HCT116 (cell line): ENCODE measurements around the gene WNT3A. TPM values are rescaled to one million over a fixed set of nuclear protein-coding genes. Genes with fewer than 3 reads are reported as not detected.

Experiments used
- ATAC-seq: fragments of 200-7000 bp; cut with Tn5 transposase; 2 replicates; pipeline ENCODE4 v1.9.1; 2020; ENCODE audit warnings: mild to moderate bottlenecking, moderate library complexity
- BruUV-seq: library from RNA; stranded (reverse); fragments of 400-500 nt; replicated peaks from 2 replicates; lab custom pipeline; 2021; lab: Mats Ljungman, UMichigan
- CTCF ChIA-PET: fragments of 300-600 bp; sonication (Branson Sonifier 250); formaldehyde crosslinking; loops from one replicate; lab custom pipeline; 2021; ENCODE audit warnings: antibody characterized with exemption; lab: Charles Lee
- POLR2A ChIA-PET: fragments of 300-600, 350-600 bp; sonication (Branson Sonifier 250); formaldehyde crosslinking; loops from one replicate; lab custom pipeline; 2021; ENCODE audit warnings: antibody characterized with exemption; lab: Charles Lee
- RAD21 ChIA-PET, 2 experiments: fragments of 300-600 bp; sonication (Branson Sonifier 250); formaldehyde crosslinking; loops; one replicate each; lab custom pipeline; 2023; ENCODE audit warnings: low total read pairs in 2 of 2; ENCODE audit not compliant: uncharacterized antibody in 2 of 2, unreplicated experiment in 2 of 2, low non-redundant PET in 1 of 2; lab: Charles Lee
- DNase-seq: peaks from one replicate; pipeline ENCODE4 v3.0.0-alpha.2; 2010; ENCODE audit warnings: low read depth, low spot score
- H2AFZ ChIP-seq: fragments of 200-600 bp; shearing (Covaris generic), sonication (generic); 2 replicates; pipeline ENCODE4 v1.6.1; 2017; ENCODE audit warnings: low read depth, mixed run types, mixed read lengths, antibody characterized with exemption, low read length; ENCODE audit not compliant: poor library complexity, severe bottlenecking
- H3K27ac ChIP-seq: 2 replicates; pipeline ENCODE4 v1.5.1; 2012; ENCODE audit warnings: low read depth, low read length
- H3K27me3 ChIP-seq: fragments of 200-600 bp; sonication (generic); 2 replicates; pipeline ENCODE4 v1.6.1; 2016; ENCODE audit warnings: mixed run types, low read length, mixed read lengths; ENCODE audit not compliant: insufficient read depth
- H3K36me3 ChIP-seq, 2 experiments: fragments of 200-500 bp in 1 of 2; fragments of 200-600 bp in 1 of 2; sonication (Bioruptor generic) in 1 of 2; sonication (generic) in 1 of 2; 2 replicates each; pipeline versions ENCODE4 v1.5.1 to v1.6.1; 2014 to 2016; ENCODE audit warnings: low read length in 2 of 2, inconsistent platforms in 1 of 2, mixed read lengths in 1 of 2, mixed run types in 1 of 2; ENCODE audit not compliant: insufficient read depth in 2 of 2, control insufficient read depth in 1 of 2
- H3K4me1 ChIP-seq, 2 experiments: fragments of 200-600 bp in 1 of 2; sonication (generic) in 1 of 2; 2 replicates each; pipeline versions ENCODE4 v1.5.1 to v1.6.1; 2012 to 2017; ENCODE audit warnings: low read length in 2 of 2, inconsistent platforms in 1 of 2, mild to moderate bottlenecking in 1 of 2, mixed read lengths in 1 of 2, mixed run types in 1 of 2, moderate library complexity in 1 of 2; ENCODE audit not compliant: insufficient read depth in 2 of 2, control insufficient read depth in 1 of 2
- H3K4me2 ChIP-seq: fragments of 200-600 bp; sonication (generic); 2 replicates; pipeline ENCODE4 v1.6.1; 2017; ENCODE audit warnings: mixed run types, low read length, mixed read lengths
- H3K4me3 ChIP-seq, 2 experiments: fragments of 200-600 bp in 1 of 2; sonication (generic) in 1 of 2; replicated peaks in 1 of 2; 2 replicates each; pipeline ENCODE4 v1.5.1; 2011 to 2016; ENCODE audit warnings: low read length in 2 of 2, control low read depth in 1 of 2, low read depth in 1 of 2, mild to moderate bottlenecking in 1 of 2, mixed read lengths in 1 of 2, mixed run types in 1 of 2
- H3K79me2 ChIP-seq: fragments of 200-600 bp; sonication (generic); 2 replicates; pipeline ENCODE4 v1.6.1; 2017; ENCODE audit warnings: mild to moderate bottlenecking, mixed run types, low read length, moderate library complexity, mixed read lengths; ENCODE audit not compliant: insufficient read depth
- H3K9ac ChIP-seq: fragments of 200-600 bp; sonication (generic); 2 replicates; pipeline ENCODE4 v1.6.1; 2016; ENCODE audit warnings: low read length, mixed read lengths
- H3K9me2 ChIP-seq: fragments of 200-600 bp; sonication (generic), shearing (Covaris generic); 2 replicates; pipeline ENCODE4 v1.6.1; 2017; ENCODE audit warnings: mixed run types, mild to moderate bottlenecking, moderate library complexity; ENCODE audit not compliant: insufficient read depth
- H3K9me3 ChIP-seq, 2 experiments: fragments of 200-500 bp in 1 of 2; fragments of 200-600 bp in 1 of 2; sonication (Bioruptor generic) in 1 of 2; sonication (generic) in 1 of 2; 2 replicates each; pipeline ENCODE4 v1.6.1; 2014 to 2017; ENCODE audit warnings: low read length in 2 of 2, mixed read lengths in 2 of 2, inconsistent platforms in 1 of 2, low read depth in 1 of 2, mild to moderate bottlenecking in 1 of 2, mixed run types in 1 of 2, moderate library complexity in 1 of 2; ENCODE audit not compliant: control insufficient read depth in 1 of 2, insufficient read depth in 1 of 2
- H4K20me1 ChIP-seq: fragments of 200-600 bp; sonication (generic), shearing (Covaris generic); 2 replicates; pipeline ENCODE4 v1.6.1; 2017; ENCODE audit warnings: mixed run types, mild to moderate bottlenecking, moderate library complexity; ENCODE audit not compliant: insufficient read depth
- CTCF ChIP-seq, 3 experiments: fragments of 200-600 bp in 1 of 3; sonication (generic) in 1 of 3; IDR thresholded peaks in 2 of 3; conservative IDR thresholded peaks in 1 of 3; 2 replicates each; pipeline ENCODE4 v1.5.1; 2012 to 2017; ENCODE audit warnings: low read depth in 2 of 3, low read length in 2 of 3, antibody characterized with exemption in 1 of 3, borderline replicate concordance in 1 of 3, control low read depth in 1 of 3, mild to moderate bottlenecking in 1 of 3, mixed read lengths in 1 of 3, mixed run types in 1 of 3, moderate library complexity in 1 of 3; ENCODE audit not compliant: insufficient read depth in 1 of 3
- EZH2phosphoT487 ChIP-seq: fragments of 200-600 bp; IDR thresholded peaks from 2 replicates; pipeline ENCODE4 v1.6.1; 2018; ENCODE audit warnings: antibody characterized with exemption, borderline replicate concordance
- FOSL1 ChIP-seq: IDR thresholded peaks from 2 replicates; pipeline ENCODE4 v1.6.1; 2012; ENCODE audit warnings: low read depth
- MAX ChIP-seq: IDR thresholded peaks from 2 replicates; pipeline ENCODE4 v1.6.1; 2012
- REST ChIP-seq: IDR thresholded peaks from 2 replicates; pipeline ENCODE4 v1.6.1; 2012; ENCODE audit warnings: low read depth
- SIN3A ChIP-seq: IDR thresholded peaks from 2 replicates; pipeline ENCODE4 v1.6.1; 2012; ENCODE audit warnings: low read depth
- ZBTB33 ChIP-seq: IDR thresholded peaks from 2 replicates; pipeline ENCODE4 v1.6.1; 2011; ENCODE audit warnings: mild to moderate bottlenecking, low read length, moderate library complexity; ENCODE audit not compliant: insufficient replicate concordance; ENCODE audit errors: extremely low read depth
- ZFX ChIP-seq: fragments of 450-650 bp; IDR thresholded peaks from 2 replicates; pipeline ENCODE4 v1.6.1; 2017
- ZNF274 ChIP-seq: fragments of 200-500 bp; sonication (Bioruptor generic); IDR thresholded peaks from 2 replicates; pipeline ENCODE4 v1.6.1; 2014; ENCODE audit warnings: mild to moderate bottlenecking, low read depth, low read length, inconsistent platforms
- intact Hi-C: fragments of 100-400 bp; cut with micrococcal nuclease; formaldehyde crosslinking; loops from 2 replicates; pipeline ENCODE4 v1.10.0; 2022
- total RNA-seq: library from RNA; stranded (reverse); gene quantifications from one replicate; pipeline ENCODE4 v1.2.1, GENCODE V29; 2021; ENCODE audit not compliant: unreplicated experiment

WNT3A gene
- total RNA-seq, 1 experiment from 2014 or later: 3.7 TPM

GRCh38 chr1:228000416-228000815 lies 6.4 kb upstream of the WNT3A start (continued):
- no peak for TF ChIP-seq CTCF (IDR thresholded peaks at IDR 0.05 in 2 of 3, conservative IDR thresholded peaks at IDR 0.05 in 1 of 3; ENCODE audit: borderline replicate concordance in 1 of 3, insufficient read depth in 1 of 3, low read depth in 2 of 3, low read length in 2 of 3)

GRCh38 chr1:228000836-228001563 lies 5.8 kb upstream of the WNT3A start:
- no peak for DNase-seq
- Histone ChIP-seq H3K36me3 (no peaks in the 10 kb centered on the region), H3K79me2 (no peaks in the 10 kb centered on the region), H3K4me2 (no peak overlapping the region), H3K27ac (no peak overlapping the region), H2AFZ (no peak overlapping the region), H3K9ac (no peak overlapping the region), H3K27me3 (no peaks in the 10 kb centered on the region), H3K9me3 (peaks cover 0 to 7% of the 10 kb centered on the region in 2 experiments; a peak in 1 of 4 replicates), H3K4me1 (no peaks in the 10 kb centered on the region), H4K20me1 (no peaks in the 10 kb centered on the region), H3K9me2 (no peaks in the 10 kb centered on the region), H3K4me3 (no peak overlapping the region)
- no peak for TF ChIP-seq EZH2phosphoT487
- TF ChIP-seq MAX: no peak
- no peak for TF ChIP-seq REST
- no peak for TF ChIP-seq FOSL1
- no peak for TF ChIP-seq ZBTB33
- TF ChIP-seq ZNF274: no peak
- TF ChIP-seq ZFX: no peak
- no peak for TF ChIP-seq SIN3A
- CTCF ChIA-PET: no interaction called here
- ATAC-seq: no peak
- RAD21 ChIA-PET: no interaction called here
- intact Hi-C loops: no loop called here
- no TSS peak for BruUV-seq
- POLR2A ChIA-PET: no interaction called here
